Nephron progenitor cell (in vitro differentiated cells): ENCODE data around the gene PPID.

ENCODE experiments used
- DNase-seq: peaks from one replicate; pipeline ENCODE4 v3.0.0; 2021
- H3K27ac Mint-ChIP-seq: 2 replicates; pipeline ENCODE4 v1.8.0; 2021; ENCODE audit warnings: mild to moderate bottlenecking, moderate library complexity, mixed read lengths
- H3K27me3 Mint-ChIP-seq: 2 replicates; pipeline ENCODE4 v1.8.0; 2021; ENCODE audit warnings: mild to moderate bottlenecking, low read depth, mixed read lengths; ENCODE audit not compliant: poor library complexity
- H3K36me3 Mint-ChIP-seq: 2 replicates; pipeline ENCODE4 v1.8.0; 2021; ENCODE audit warnings: low read depth, mixed read lengths
- H3K4me1 Mint-ChIP-seq: 2 replicates; pipeline ENCODE4 v1.8.0; 2021; ENCODE audit warnings: mixed read lengths
- H3K4me3 Mint-ChIP-seq: 2 replicates; pipeline ENCODE4 v1.8.0; 2021; ENCODE audit warnings: mild to moderate bottlenecking, moderate library complexity, mixed read lengths
- H3K9me3 Mint-ChIP-seq: 2 replicates; pipeline ENCODE4 v1.8.0; 2021; ENCODE audit warnings: mild to moderate bottlenecking, moderate library complexity, mixed read lengths
- TF ChIP-seq, protein P1 (sequence below): fragments of 200-600 bp; sonication (generic); IDR thresholded peaks from 2 replicates; pipeline ENCODE4 v1.5.0; 2021; ENCODE audit warnings: antibody characterized with exemption

The PPID gene

GRCh38 chr4:158710814-158711213 lies 12.4 kb downstream of the PPID start:
- TF ChIP-seq, protein P1, sequence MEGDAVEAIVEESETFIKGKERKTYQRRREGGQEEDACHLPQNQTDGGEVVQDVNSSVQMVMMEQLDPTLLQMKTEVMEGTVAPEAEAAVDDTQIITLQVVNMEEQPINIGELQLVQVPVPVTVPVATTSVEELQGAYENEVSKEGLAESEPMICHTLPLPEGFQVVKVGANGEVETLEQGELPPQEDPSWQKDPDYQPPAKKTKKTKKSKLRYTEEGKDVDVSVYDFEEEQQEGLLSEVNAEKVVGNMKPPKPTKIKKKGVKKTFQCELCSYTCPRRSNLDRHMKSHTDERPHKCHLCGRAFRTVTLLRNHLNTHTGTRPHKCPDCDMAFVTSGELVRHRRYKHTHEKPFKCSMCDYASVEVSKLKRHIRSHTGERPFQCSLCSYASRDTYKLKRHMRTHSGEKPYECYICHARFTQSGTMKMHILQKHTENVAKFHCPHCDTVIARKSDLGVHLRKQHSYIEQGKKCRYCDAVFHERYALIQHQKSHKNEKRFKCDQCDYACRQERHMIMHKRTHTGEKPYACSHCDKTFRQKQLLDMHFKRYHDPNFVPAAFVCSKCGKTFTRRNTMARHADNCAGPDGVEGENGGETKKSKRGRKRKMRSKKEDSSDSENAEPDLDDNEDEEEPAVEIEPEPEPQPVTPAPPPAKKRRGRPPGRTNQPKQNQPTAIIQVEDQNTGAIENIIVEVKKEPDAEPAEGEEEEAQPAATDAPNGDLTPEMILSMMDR: no peak
- no peak for DNase-seq

DNA sequence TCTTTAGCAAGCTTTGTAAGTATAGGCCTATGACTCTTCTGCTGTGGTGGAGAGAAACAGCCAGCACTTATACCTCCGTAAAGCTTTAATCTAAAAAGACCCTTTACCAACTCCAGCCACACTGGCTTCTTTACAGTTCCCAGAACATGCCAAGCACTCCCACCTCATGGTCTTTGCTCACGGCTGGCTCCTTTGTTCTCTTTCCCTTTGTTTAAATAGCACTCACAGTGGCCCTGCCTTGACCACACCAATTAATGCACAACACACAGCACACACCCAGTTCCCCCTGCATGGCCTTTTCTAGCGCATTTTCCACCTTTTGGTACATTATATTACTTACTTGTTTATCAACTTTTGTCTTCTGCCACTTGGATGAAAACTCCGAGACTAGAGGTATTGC lies 18.9 kb downstream of the PPID start:
- Mint-ChIP-seq H3K36me3 (peaks cover 36% of the 10 kb centered on the region), H3K27me3 (no peaks in the 10 kb centered on the region), H3K4me3 (no peak overlapping the region), H3K9me3 (no peaks in the 10 kb centered on the region), H3K27ac (no peak overlapping the region), H3K4me1 (no peaks in the 10 kb centered on the region)
- no peak for DNase-seq
- TF ChIP-seq, protein P1: no peak

More at GRCh38 chr4:158710814-158711213, 12.4 kb downstream of the PPID start:
- Mint-ChIP-seq H3K36me3 (peaks cover 81% of the 10 kb centered on the region), H3K27me3 (no peaks in the 10 kb centered on the region), H3K9me3 (no peaks in the 10 kb centered on the region), H3K4me3 (no peak overlapping the region), H3K27ac (no peak overlapping the region), H3K4me1 (no peaks in the 10 kb centered on the region)

GRCh38 chr4:158688813-158689212 lies 34.4 kb downstream of the PPID start:
- TF ChIP-seq, protein P1: no peak
- H3K27me3 Mint-ChIP-seq: no peaks in the 10 kb centered on the region
- no peaks in the 10 kb centered on the region for H3K9me3 Mint-ChIP-seq
- H3K27ac Mint-ChIP-seq: no peak overlapping the region
- peaks cover 6% of the 10 kb centered on the region for H3K4me1 Mint-ChIP-seq
- peaks cover 10% of the 10 kb centered on the region for H3K36me3 Mint-ChIP-seq
- no peak for DNase-seq
- H3K4me3 Mint-ChIP-seq: no peak overlapping the region

DNA sequence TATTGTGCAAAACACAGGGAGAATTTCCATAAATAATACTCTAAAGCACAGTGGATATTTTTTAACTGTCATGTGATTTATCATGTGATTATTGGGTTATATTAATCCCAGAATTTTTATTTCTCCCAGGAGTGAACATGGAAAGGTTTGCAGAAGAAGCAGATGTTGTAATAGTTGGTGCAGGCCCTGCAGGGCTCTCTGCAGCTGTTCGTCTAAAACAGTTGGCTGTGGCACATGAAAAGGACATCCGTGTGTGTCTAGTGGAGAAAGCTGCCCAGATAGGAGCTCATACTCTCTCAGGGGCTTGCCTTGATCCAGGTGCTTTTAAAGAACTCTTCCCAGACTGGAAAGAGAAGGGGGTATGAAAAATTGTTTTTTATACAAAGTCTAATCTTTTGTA lies 41.1 kb downstream of the PPID start:
- Mint-ChIP-seq H3K4me1 (no peaks in the 10 kb centered on the region), H3K9me3 (no peaks in the 10 kb centered on the region), H3K27me3 (no peaks in the 10 kb centered on the region), H3K4me3 (no peak overlapping the region), H3K27ac (no peak overlapping the region), H3K36me3 (no peaks in the 10 kb centered on the region)
- TF ChIP-seq, protein P1: no peak
- no peak for DNase-seq

DNA sequence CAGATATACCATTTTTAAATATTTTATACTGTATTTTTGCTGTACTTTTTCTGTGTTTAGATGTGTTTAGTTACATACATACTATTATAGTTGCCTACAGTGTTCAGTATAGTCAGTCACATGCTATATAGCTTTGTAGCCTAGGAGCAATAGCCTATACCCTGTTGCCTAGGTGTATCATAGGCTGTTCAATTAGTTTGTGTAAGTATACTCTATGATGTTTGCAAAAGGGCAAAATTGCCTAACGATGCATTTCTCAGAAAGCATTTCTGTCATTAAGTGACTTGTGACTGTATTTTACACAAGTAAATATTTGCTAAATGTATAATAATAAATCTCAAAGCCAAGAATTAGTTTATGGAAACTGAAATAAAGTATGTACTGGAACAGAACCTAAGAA lies 41.6 kb downstream of the PPID start:
- Mint-ChIP-seq H3K4me1 (no peaks in the 10 kb centered on the region), H3K4me3 (no peak overlapping the region), H3K36me3 (no peaks in the 10 kb centered on the region), H3K27ac (no peak overlapping the region), H3K9me3 (no peaks in the 10 kb centered on the region), H3K27me3 (no peaks in the 10 kb centered on the region)
- TF ChIP-seq, protein P1: no peak
- no peak for DNase-seq

- TF ChIP-seq, protein P1: no peak
- H3K4me3 Mint-ChIP-seq: no peak overlapping the region
- H3K36me3 Mint-ChIP-seq: no peaks in the 10 kb centered on the region
- no peaks in the 10 kb centered on the region for H3K27me3 Mint-ChIP-seq
- no peaks in the 10 kb centered on the region for H3K4me1 Mint-ChIP-seq
- H3K27ac Mint-ChIP-seq: no peak overlapping the region
- DNase-seq: no peak
- no peaks in the 10 kb centered on the region for H3K9me3 Mint-ChIP-seq
Measured at GRCh38 chr4:158678767-158679166, 44.4 kb downstream of the PPID start.
